BLaER1 (cell line): Measurements from ENCODE around the gene IAPP.

Experiments
- H3K27ac ChIP-seq: shearing (Covaris generic); formaldehyde crosslinking; 2 replicates; pipeline ENCODE4 v1.8.1; 2022
- H3K27me3 ChIP-seq: shearing (Covaris generic); formaldehyde crosslinking; 2 replicates; pipeline ENCODE4 v1.8.1; 2022
- H3K36me3 ChIP-seq: shearing (Covaris generic); formaldehyde crosslinking; 2 replicates; pipeline ENCODE4 v1.8.1; 2022
- H3K4me1 ChIP-seq: shearing (Covaris generic); formaldehyde crosslinking; 2 replicates; pipeline ENCODE4 v1.8.1; 2022
- H3K4me2 ChIP-seq: shearing (Covaris generic); formaldehyde crosslinking; 2 replicates; pipeline ENCODE4 v1.8.1; 2022
- H3K4me3 ChIP-seq: shearing (Covaris generic); formaldehyde crosslinking; 2 replicates; pipeline ENCODE4 v1.8.1; 2022
- H3K9ac ChIP-seq: shearing (Covaris generic); formaldehyde crosslinking; 2 replicates; pipeline ENCODE4 v1.8.1; 2022
- H3K9me3 ChIP-seq: shearing (Covaris generic); formaldehyde crosslinking; 2 replicates; pipeline ENCODE4 v1.8.1; 2022
- H4K20me1 ChIP-seq: shearing (Covaris generic); formaldehyde crosslinking; 2 replicates; pipeline ENCODE4 v1.8.1; 2022
- Cebpa-rat ChIP-seq: shearing (Covaris generic); IDR thresholded peaks from 2 replicates; pipeline ENCODE4 v1.8.1; 2022

The IAPP gene

GRCh38 chr12:21428241-21428640 is 55.5 kb downstream of the IAPP start:
- Histone ChIP-seq H3K27me3 (no peaks in the 10 kb centered on the region), H3K4me1 (no peaks in the 10 kb centered on the region), H4K20me1 (no peaks in the 10 kb centered on the region), H3K9ac (no peak overlapping the region), H3K36me3 (no peaks in the 10 kb centered on the region), H3K4me3 (no peak overlapping the region), H3K4me2 (no peak overlapping the region), H3K9me3 (no peaks in the 10 kb centered on the region), H3K27ac (no peak overlapping the region)
- no peak for TF ChIP-seq Cebpa-rat
